ENCODE results near the gene RNF223. TPM values are rescaled to one million over a fixed set of nuclear protein-coding genes. Genes with fewer than 3 reads are reported as not detected.
A peak's percentile ranks its signal among the peaks of the same experiment; 100 is the strongest.

RNF223 gene
- total RNA-seq, 1 experiment from 2014 or later, result 147 TPM

- Histone ChIP-seq H4K20me1 (ENCODE audit: low read length) (peaks cover 18% of the 10 kb centered on the region), H3K27me3 (ENCODE audit: low read length) (no peaks in the 10 kb centered on the region), H3K9ac (ENCODE audit: low read length) (peak overlapping the region; percentile 83), H3K9me2 (replicated peaks; ENCODE audit: low read length) (no peaks in the 10 kb centered on the region), H3K4me1 (ENCODE audit: insufficient read depth, low read length) (peaks cover 61% of the 10 kb centered on the region), H3K27ac (ENCODE audit: low read length) (peak overlapping the region; percentile 60), H3K36me3 (ENCODE audit: low read depth, low read length) (no peaks in the 10 kb centered on the region; the same call in 1 of the 2 replicates), H3K9me3 (ENCODE audit: low read length) (no peaks in the 10 kb centered on the region), H2AFZ (ENCODE audit: low read length) (no peak overlapping the region), H3K79me2 (ENCODE audit: low read length) (peaks cover 22% of the 10 kb centered on the region), H3K4me2 (ENCODE audit: low read length) (peak overlapping the region; percentile 93), H3K4me3 (ENCODE audit: low read length) (peak overlapping the region; percentile 75), H3F3A (ENCODE audit: low read length, unreplicated experiment) (peaks cover 6% of the 10 kb centered on the region)
- CTCF ChIA-PET, result interaction anchor here (1.0 kb wide), 1 partner anchor 55 kb away, joined by 6 read pairs; the partner anchor contains the start of gene ISG15
- DNase-seq (peak; percentile 93), ATAC-seq (peak; percentile 20)
- intact Hi-C loops (cut with micrococcal nuclease), result loop anchor here (10.0 kb wide), 1 partner anchor 546 kb away; the partner anchor contains the start of gene MIB2
- no TSS peak for BruUV-seq (replicated peaks)
- no peak for TF ChIP-seq EZH2phosphoT487 (IDR thresholded peaks at IDR 0.05; ENCODE audit: borderline replicate concordance, low read length)
- TF ChIP-seq EZH2 (IDR thresholded peaks at IDR 0.05; ENCODE audit: low read length, unreplicated experiment), result no peak
- TF ChIP-seq CTCF (conservative IDR thresholded peaks at IDR 0.05; ENCODE audit: low read depth, low read length), result no peak
- POLR2A ChIA-PET (ENCODE audit: unreplicated experiment), result interaction anchor here (1.0 kb wide), 1 partner anchor 11 kb away, joined by 3 read pairs; no protein-coding TSS in a partner anchor
Observed at GRCh38 chr1:1068517-1069055, 5.5 kb downstream of the RNF223 start.

DNA sequence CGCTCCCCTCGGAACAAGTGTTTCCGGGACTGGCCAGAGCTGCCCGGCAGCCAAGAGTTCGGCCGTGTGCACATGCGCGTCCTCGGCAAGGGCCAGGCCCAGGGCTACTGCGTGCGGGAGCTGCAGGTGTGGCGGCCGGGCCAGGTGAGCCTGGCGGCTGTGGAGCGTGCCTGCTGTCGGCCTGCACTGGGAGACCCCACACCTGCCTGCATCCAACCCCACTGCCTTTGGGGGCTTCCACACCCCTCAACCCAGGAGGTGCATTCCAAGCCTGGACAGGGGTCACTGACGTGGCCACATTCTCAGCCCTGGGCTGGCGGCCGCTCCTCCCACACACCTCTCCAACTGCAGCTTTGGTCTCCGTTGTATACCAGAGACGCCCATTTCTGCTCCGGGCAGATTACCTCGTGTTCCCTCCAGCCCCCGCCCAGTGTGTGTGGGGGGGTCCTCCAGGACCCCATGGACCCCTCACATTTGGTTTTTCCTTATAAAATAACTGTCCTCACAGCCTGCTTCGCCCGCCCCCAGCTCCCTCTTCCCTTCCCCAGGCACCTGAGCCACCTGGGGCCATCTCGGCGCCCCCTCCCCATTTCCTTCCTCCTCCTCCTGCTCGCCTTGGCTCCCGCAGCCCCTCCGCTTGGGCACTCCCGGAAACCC is 6.1 kb downstream of the RNF223 start:
- Histone ChIP-seq H3K4me2 (ENCODE audit: low read length) (peak overlapping the region; percentile 93), H3K36me3 (ENCODE audit: low read depth, low read length) (no peaks in the 10 kb centered on the region; the same call in 1 of the 2 replicates), H3K4me1 (ENCODE audit: insufficient read depth, low read length) (peaks cover 61% of the 10 kb centered on the region), H3K27me3 (ENCODE audit: low read length) (no peaks in the 10 kb centered on the region), H3K4me3 (ENCODE audit: low read length) (peak overlapping the region; percentile 75), H3K9me2 (replicated peaks; ENCODE audit: low read length) (no peaks in the 10 kb centered on the region), H3K9ac (ENCODE audit: low read length) (peak overlapping the region; percentile 83), H3K79me2 (ENCODE audit: low read length) (peaks cover 16% of the 10 kb centered on the region), H4K20me1 (ENCODE audit: low read length) (peaks cover 12% of the 10 kb centered on the region), H3K27ac (ENCODE audit: low read length) (peak overlapping the region; percentile 60), H2AFZ (ENCODE audit: low read length) (no peak overlapping the region), H3F3A (ENCODE audit: low read length, unreplicated experiment) (peaks cover 6% of the 10 kb centered on the region), H3K9me3 (ENCODE audit: low read length) (no peaks in the 10 kb centered on the region)
- ChIA-PET CTCF (interaction anchor here (0.6 to 1.1 kb wide), 3 partner anchors 9 to 84 kb away, joined by 3 to 6 read pairs (median 6); partner anchors contain the start of gene ISG15), POLR2A (ENCODE audit: unreplicated experiment) (interaction anchor here (0.8 kb wide), 1 partner anchor 12 kb away, joined by 3 read pairs; no protein-coding TSS in a partner anchor)
- intact Hi-C loops (cut with micrococcal nuclease), result loop anchor here (10.0 kb wide), 1 partner anchor 547 kb away; the partner anchor contains the start of gene MIB2
- ATAC-seq, result peak; percentile 42
- DNase-seq, result peak; percentile 82
- BruUV-seq (replicated peaks), result no TSS peak
- TF ChIP-seq EZH2 (IDR thresholded peaks at IDR 0.05; ENCODE audit: low read length, unreplicated experiment) (no peak), CTCF (conservative IDR thresholded peaks at IDR 0.05; ENCODE audit: low read depth, low read length) (no peak), EZH2phosphoT487 (IDR thresholded peaks at IDR 0.05; ENCODE audit: borderline replicate concordance, low read length) (no peak)
